Peyer's patch (tissue), 4 donors: ENCODE measurements around the gene PHKB. TPM values are rescaled to one million over a fixed set of nuclear protein-coding genes. Genes with fewer than 3 reads are reported as not detected.

Source experiments
- DNase-seq, 3 donors: peaks; one replicate each; pipeline ENCODE4 v3.0.0-alpha.2; 2017 to 2019
- H3K27ac ChIP-seq, 4 donors: fragments of 200-600 bp; sonication (generic); one replicate each; pipeline ENCODE4 v1.5.1; 2016 to 2019
- H3K27me3 ChIP-seq, 2 donors: fragments of 200-600 bp; sonication (generic); one replicate each; pipeline ENCODE4 v1.5.1; 2019
- H3K36me3 ChIP-seq, 3 donors: fragments of 200-600 bp; sonication (generic); one replicate each; pipeline ENCODE4 v1.5.1; 2016 to 2019
- H3K4me1 ChIP-seq, 4 donors: fragments of 200-600 bp; sonication (generic); one replicate each; pipeline ENCODE4 v1.5.1; 2016 to 2019
- H3K4me3 ChIP-seq, 4 donors: fragments of 200-600 bp; sonication (generic); 1 replicate in 3 of 4; 2 replicates in 1 of 4; pipeline ENCODE4 v1.5.1; 2016 to 2019; ENCODE audit warnings: mild to moderate bottlenecking in 1 of 4
- H3K9me3 ChIP-seq, 4 donors: fragments of 200-600 bp; sonication (generic); one replicate each; pipeline ENCODE4 v1.5.1; 2016 to 2019; ENCODE audit warnings: mild to moderate bottlenecking in 1 of 4
- CTCF ChIP-seq, 6 experiments: fragments of 450-650 bp in 4 of 6; fragments of 200-600 bp in 2 of 6; sonication (generic) in 1 of 6; IDR thresholded peaks; one replicate each; pipeline ENCODE4 v1.5.1; 2017 to 2019; ENCODE audit warnings: antibody characterized with exemption in 6 of 6, mild to moderate bottlenecking in 3 of 6, moderate library complexity in 1 of 6
- POLR2A ChIP-seq, 2 donors: fragments of 450-650 bp; IDR thresholded peaks; one replicate each; pipeline ENCODE4 v1.5.1; 2017; ENCODE audit warnings: antibody characterized with exemption in 2 of 2, mild to moderate bottlenecking in 2 of 2, moderate library complexity in 2 of 2
- total RNA-seq, 4 donors: library from RNA; depleted of rRNA; stranded (reverse); fragments of >200 nt; gene quantifications; one replicate each; pipeline ENCODE4 v1.1.0, GENCODE V29; 2016

The PHKB gene
- total RNA-seq, 4 donors from 2014 or later: 124 to 180 (median 142) TPM

- Histone ChIP-seq H3K36me3 (no peaks in the 10 kb centered on the region), H3K4me3 (no peak overlapping the region), H3K4me1 (peaks cover 0 to 4% (median 0%) of the 10 kb centered on the region in 4 donors), H3K27me3 (no peaks in the 10 kb centered on the region), H3K9me3 (no peaks in the 10 kb centered on the region), H3K27ac (no peak overlapping the region)
- TF ChIP-seq CTCF (IDR thresholded peaks at IDR 0.05): no peak
- TF ChIP-seq POLR2A (IDR thresholded peaks at IDR 0.05): no peak
- no peak for DNase-seq
Measured at GRCh38 chr16:47726031-47726675, 265.0 kb downstream of the PHKB start.

- H3K4me3 ChIP-seq: no peak overlapping the region
- DNase-seq: no peak
- no peaks in the 10 kb centered on the region for H3K9me3 ChIP-seq
- no peak for TF ChIP-seq POLR2A (IDR thresholded peaks at IDR 0.05)
- no peak for TF ChIP-seq CTCF (IDR thresholded peaks at IDR 0.05)
- H3K27ac ChIP-seq: no peak overlapping the region
- peaks cover 0 to 4% (median 0%) of the 10 kb centered on the region in 4 donors for H3K4me1 ChIP-seq
- H3K27me3 ChIP-seq: no peaks in the 10 kb centered on the region
- H3K36me3 ChIP-seq: no peaks in the 10 kb centered on the region
Measured at GRCh38 chr16:47727131-47727530, 266.0 kb downstream of the PHKB start.

- Histone ChIP-seq H3K4me3 (no peak overlapping the region), H3K36me3 (no peaks in the 10 kb centered on the region), H3K9me3 (no peaks in the 10 kb centered on the region), H3K4me1 (peaks cover 0 to 4% (median 0%) of the 10 kb centered on the region in 4 donors), H3K27ac (no peak overlapping the region), H3K27me3 (no peaks in the 10 kb centered on the region)
- TF ChIP-seq POLR2A (IDR thresholded peaks at IDR 0.05) (no peak), CTCF (IDR thresholded peaks at IDR 0.05) (no peak)
- no peak for DNase-seq
Measured at GRCh38 chr16:47728205-47728604, 267.1 kb downstream of the PHKB start.

- TF ChIP-seq POLR2A (IDR thresholded peaks at IDR 0.05): no peak
- no peak for TF ChIP-seq CTCF (IDR thresholded peaks at IDR 0.05)
- H3K9me3 ChIP-seq: no peaks in the 10 kb centered on the region
- no peaks in the 10 kb centered on the region for H3K27me3 ChIP-seq
- H3K36me3 ChIP-seq: no peaks in the 10 kb centered on the region
- H3K4me1 ChIP-seq: peaks cover 0 to 4% (median 0%) of the 10 kb centered on the region in 4 donors
- no peak overlapping the region for H3K27ac ChIP-seq
- no peak overlapping the region for H3K4me3 ChIP-seq
- no peak for DNase-seq
Measured at GRCh38 chr16:47729701-47730100, 268.6 kb downstream of the PHKB start.

- H3K27ac ChIP-seq: no peak overlapping the region
- no peaks in the 10 kb centered on the region for H3K27me3 ChIP-seq
- no peaks in the 10 kb centered on the region for H3K9me3 ChIP-seq
- peaks cover 0 to 4% (median 0%) of the 10 kb centered on the region in 4 donors for H3K4me1 ChIP-seq
- no peak for TF ChIP-seq POLR2A (IDR thresholded peaks at IDR 0.05)
- no peak for TF ChIP-seq CTCF (IDR thresholded peaks at IDR 0.05)
- no peaks in the 10 kb centered on the region for H3K36me3 ChIP-seq
- no peak overlapping the region for H3K4me3 ChIP-seq
- DNase-seq: no peak
Measured at GRCh38 chr16:47731252-47731651, 270.1 kb downstream of the PHKB start.
